Kasumi-1 (cell line): ENCODE measurements around the gene IGSF3.
"Not testable (repeated sequence)": the region's sequence is repeated elsewhere in the genome, so short reads cannot be mapped to it uniquely, and the experiment has no call there.

Experiments used
- DNase-seq, 2 experiments: peaks; one replicate each; lab custom pipeline; 2025; lab: John Stamatoyannopoulos, UW

IGSF3 gene

GRCh38 chr1:116661633-116662032, 5.9 kb downstream of the IGSF3 start:
- no peak for DNase-seq

GRCh38 chr1:116658645-116659044, 8.9 kb downstream of the IGSF3 start:
- DNase-seq, result not testable (repeated sequence)

DNA sequence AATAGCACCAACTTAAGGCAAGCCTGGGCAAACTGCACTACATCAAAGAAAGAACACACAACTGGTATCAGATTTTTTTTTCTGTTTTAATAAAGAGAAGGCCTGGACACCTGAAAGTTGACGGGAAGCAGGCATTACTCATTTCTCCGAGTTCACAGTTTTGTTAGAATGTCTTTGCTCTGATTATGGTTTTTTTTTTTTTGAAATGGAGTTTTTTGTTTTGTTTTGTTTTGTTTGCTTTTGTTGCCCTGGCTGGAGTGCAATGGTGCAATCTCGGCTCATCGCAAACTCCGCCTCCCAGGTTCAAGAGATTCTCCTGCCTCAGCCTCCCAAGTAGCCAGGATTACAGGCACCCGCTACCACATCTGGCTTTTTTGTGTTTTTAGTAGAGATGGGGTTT, 9.7 kb downstream of the IGSF3 start:
- not testable (repeated sequence) for DNase-seq

- no peak for DNase-seq
Measured at GRCh38 chr1:116654351-116654750, 13.2 kb downstream of the IGSF3 start.

DNA sequence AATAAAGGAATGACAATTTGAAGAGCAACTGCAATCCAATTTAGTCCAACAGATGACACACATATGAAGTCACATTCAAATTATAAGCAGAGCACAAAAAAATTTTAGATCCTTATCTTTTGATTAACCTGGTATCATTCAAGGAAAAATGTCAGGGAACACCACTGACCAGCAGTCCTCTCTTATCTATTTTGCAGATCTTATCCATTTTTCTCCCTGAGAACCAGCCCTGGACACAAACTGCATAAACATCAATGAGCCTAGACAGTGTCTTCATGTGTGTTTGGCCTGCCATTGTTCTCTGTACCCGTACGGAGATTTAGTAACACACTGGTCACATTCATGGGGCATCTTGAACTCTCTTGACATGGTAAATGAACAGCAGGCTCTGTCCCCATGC, 14.9 kb downstream of the IGSF3 start:
- not testable (repeated sequence) for DNase-seq

DNA sequence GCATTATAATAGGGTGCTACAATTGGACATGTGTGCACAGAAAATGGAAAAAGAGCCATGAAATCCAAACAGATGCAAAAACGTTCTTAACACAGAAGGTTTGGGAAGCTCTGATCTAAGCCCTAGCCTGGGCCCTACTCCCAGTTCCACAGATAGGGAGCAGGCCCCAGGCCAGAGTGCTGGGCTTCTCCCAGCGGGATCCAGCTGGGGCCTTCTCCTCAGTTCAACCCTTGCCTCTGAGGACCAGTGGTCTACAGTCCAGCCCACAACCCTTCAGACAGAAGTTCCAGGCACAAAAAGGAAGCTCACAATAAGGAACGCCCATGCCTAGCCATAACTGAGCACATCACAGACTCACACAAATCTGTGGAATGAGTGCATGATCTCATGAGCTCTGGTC, 16.8 kb downstream of the IGSF3 start:
- not testable (repeated sequence) for DNase-seq

GRCh38 chr1:116649041-116649440, 18.5 kb downstream of the IGSF3 start:
- not testable (repeated sequence) for DNase-seq

DNA sequence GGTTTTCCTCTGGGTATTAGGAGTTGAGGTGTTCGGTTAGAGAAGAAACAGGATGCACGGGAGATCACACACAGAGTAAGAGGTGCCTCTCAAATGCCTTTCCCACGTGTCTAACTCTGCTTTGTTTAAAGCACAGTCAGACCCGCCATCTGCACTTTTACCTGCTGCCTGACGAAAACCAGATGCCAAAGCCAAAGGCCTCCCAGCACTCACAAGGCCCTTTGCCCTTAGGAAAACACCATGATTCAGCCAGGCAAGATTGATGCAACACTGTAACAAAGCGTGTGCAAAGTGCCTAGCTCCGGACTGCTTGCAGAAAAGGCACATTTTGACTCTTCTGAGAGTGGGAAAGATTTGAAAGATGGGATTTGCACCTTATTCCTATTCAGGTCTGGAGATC, 19.2 kb downstream of the IGSF3 start:
- DNase-seq, result not testable (repeated sequence)

DNA sequence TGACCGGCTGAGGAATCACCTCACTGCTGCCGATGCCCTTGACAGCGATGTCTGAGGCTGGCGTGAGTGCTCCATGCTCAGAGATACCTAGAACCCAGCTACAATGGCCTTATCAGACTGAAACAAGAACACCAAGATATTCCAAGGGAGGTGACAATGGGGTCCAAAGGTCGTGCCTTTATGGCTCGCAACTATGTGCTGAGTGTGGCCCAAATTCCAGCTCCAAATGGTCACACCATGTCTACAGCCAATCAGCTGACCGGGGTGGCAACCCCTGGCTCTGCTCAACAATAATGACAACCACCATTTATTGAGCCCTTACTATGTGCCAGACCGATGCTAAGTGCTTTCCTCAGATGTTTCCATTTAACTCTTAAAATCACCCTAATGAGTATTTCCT, 20.3 kb downstream of the IGSF3 start:
- DNase-seq, result not testable (repeated sequence)

DNA sequence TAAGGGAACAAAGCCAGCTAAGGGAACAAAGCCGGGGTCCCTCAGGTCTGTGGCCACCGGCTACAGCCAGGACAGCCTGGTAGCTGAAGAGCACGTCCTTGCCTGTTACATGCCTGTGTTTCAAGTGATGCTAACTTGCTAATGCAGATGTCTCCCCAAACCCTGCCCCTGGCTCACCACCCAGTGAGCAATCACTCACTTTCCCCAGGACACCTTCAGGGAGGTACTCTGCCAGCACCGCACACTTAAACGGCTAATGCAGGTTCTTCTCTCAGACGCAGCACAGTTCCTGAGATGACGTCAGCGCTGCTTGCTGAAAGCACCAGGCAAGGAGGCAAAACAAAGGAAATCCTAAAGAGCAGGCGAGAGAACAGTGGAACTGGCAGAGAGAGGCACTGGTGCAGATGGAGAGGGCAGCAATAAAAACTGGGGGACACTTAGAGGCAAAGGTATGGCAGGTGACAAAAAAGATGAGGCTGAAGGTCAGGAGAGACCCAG, 20.8 kb downstream of the IGSF3 start:
- DNase-seq, result not testable (repeated sequence)

- not testable (repeated sequence) for DNase-seq
Measured at GRCh38 chr1:116645802-116646672, 21.5 kb downstream of the IGSF3 start.

GRCh38 chr1:116644993-116645392, 22.5 kb downstream of the IGSF3 start:
- not testable (repeated sequence) for DNase-seq

- not testable (repeated sequence) for DNase-seq
Measured at GRCh38 chr1:116644096-116644495, 23.4 kb downstream of the IGSF3 start.

GRCh38 chr1:116643281-116643751, 24.2 kb downstream of the IGSF3 start:
- not testable (repeated sequence) for DNase-seq

DNA sequence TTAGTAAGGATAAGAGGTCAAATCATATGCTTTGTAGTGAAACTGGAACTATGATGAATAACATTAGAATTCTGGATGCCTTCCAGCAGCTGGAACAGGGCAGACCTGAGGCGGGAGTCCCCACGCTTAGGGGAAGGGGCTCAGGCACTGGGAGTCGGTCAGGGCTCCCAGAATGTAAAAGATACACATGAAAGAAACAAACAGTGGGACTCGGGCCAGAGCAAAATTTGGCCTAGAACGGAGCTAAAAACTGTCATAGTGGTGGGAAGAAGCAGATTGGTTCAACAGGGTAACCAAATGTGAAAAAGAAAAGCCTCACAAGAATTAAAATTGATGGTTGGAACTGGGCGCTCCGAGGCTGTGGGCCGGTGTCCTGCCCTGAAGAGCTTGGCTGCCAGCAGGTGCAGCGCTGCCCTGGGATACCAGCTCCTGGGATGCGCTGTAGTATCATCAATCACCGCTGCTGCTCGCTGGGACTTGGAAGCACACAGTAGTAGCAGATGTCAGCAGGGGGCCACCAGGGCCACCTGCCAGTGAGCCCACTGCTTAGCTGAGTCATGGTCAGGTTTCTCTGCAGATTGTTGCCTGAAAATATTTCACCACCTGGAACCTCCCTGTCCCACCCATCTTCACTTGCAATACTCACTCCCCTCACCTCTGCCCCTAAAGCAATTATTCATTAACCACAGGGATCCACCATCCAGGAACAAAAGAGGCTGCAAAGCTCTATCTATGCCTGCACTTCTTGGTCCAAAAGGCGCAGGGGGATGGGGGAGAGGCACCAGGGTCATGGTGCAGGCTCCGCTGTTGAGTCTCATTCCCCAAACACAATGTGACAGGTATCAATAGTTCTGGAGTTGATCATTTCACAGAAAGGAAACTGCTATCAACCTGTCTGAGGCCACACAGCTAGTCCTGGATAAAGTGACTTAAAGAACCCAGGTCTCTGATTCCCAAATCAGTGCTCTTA, 24.9 kb downstream of the IGSF3 start:
- DNase-seq, result not testable (repeated sequence)

DNA sequence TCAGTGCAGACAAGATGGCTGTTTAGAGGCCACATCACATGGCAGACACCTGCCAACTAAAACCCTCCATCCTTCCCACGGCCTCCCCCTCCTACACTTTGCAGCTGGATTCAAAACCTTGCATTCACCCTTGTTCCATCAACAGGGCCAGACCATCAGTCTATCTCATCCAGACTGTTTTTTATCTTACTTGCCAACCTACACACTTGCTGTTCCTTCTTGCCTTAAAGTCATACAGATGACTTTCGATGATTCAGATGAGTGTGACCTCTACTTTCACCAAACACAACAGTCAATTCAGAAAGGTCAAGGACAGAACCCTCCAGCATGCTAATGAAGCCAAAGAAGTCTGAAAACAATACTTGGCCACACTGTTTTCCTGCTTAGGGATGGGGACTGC, 29.9 kb downstream of the IGSF3 start:
- not testable (repeated sequence) for DNase-seq

GRCh38 chr1:116636584-116636983, 30.9 kb downstream of the IGSF3 start:
- not testable (repeated sequence) for DNase-seq

DNA sequence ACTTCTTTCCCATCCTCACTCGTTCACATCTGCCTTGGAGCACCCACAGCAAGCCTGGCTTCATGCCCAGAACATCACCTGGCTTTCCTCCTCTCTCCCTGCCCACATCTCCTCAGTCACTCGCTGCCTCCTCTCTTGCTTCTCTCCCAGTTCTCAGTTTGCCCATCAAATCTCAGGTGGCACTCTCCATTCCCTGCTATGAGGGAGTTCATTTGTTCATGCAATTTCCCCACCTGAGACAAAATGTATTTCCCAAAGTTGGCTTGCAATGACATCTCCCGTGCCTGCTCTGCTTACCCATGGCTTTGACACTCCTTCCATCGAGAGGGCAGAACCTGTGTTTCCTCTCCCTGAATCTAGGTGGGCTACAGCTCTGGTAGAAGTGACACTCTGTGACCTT, 33.1 kb downstream of the IGSF3 start:
- not testable (repeated sequence) for DNase-seq

GRCh38 chr1:116631996-116632925, 35.3 kb downstream of the IGSF3 start:
- not testable (repeated sequence) for DNase-seq

GRCh38 chr1:116631554-116631953, 36.0 kb downstream of the IGSF3 start:
- not testable (repeated sequence) for DNase-seq

DNA sequence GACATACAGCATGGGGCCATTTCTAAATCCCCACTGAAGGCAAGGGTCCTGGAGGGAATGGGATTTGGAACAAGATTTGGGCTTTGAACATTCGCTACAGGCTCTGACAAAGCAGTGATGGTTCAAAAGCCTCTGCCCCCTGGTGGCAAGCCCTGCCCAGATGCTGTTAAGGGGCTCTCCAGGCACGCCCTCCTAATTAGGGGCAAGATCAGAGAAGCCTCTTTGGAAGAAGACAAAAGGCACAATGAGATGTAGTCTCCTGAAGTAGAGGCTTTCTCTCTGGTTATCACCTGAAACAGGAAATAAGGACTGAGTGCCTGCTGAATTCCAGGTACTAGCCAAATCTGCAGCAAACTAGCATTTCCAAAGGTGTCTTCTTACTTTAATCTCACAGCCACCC, 37.5 kb downstream of the IGSF3 start:
- DNase-seq, result not testable (repeated sequence)
